Esophagus squamous epithelium (tissue), 5 donors: ENCODE data around the gene ANXA11. TPM values are rescaled to one million over a fixed set of nuclear protein-coding genes. Genes with fewer than 3 reads are reported as not detected.
"Not testable (repeated sequence)": the region's sequence is repeated elsewhere in the genome, so short reads cannot be mapped to it uniquely, and the experiment has no call there.

Experiments used
- DNase-seq: peaks from one replicate; lab custom pipeline; 2025; lab: John Stamatoyannopoulos, UW
- H3K27ac ChIP-seq, 4 donors: fragments of 200-600 bp; sonication (generic); one replicate each; pipeline ENCODE4 v1.5.1; 2016 to 2019; ENCODE audit warnings: mild to moderate bottlenecking in 1 of 4
- H3K27me3 ChIP-seq, 4 donors: fragments of 200-600 bp; sonication (generic); 1 replicate in 3 of 4; 2 replicates in 1 of 4; pipeline versions ENCODE4 v1.5.1 to v1.6.0; 2017 to 2021; ENCODE audit warnings: antibody characterized with exemption in 1 of 4
- H3K36me3 ChIP-seq, 3 donors: fragments of 200-600 bp; sonication (generic); one replicate each; pipeline ENCODE4 v1.5.1; 2016 to 2019
- H3K4me1 ChIP-seq, 3 donors: fragments of 200-600 bp; sonication (generic); one replicate each; pipeline ENCODE4 v1.5.1; 2017 to 2019
- H3K4me3 ChIP-seq, 4 donors: fragments of 200-600 bp; sonication (generic); 1 replicate in 3 of 4; 2 replicates in 1 of 4; pipeline ENCODE4 v1.5.1; 2016 to 2019; ENCODE audit warnings: mild to moderate bottlenecking in 2 of 4, moderate library complexity in 1 of 4
- H3K9me3 ChIP-seq, 3 donors: fragments of 200-600 bp; sonication (generic); one replicate each; pipeline ENCODE4 v1.5.1; 2016 to 2019
- WGBS, 2 donors: methylation state at CpG; one replicate each; pipeline ENCODE4 v1.1.5; 2018; 5-methylcytosine and 5-hydroxymethylcytosine counted together
- intact Hi-C: fragments of 100-400 bp; cut with DNase I; formaldehyde crosslinking; loops from one replicate; pipeline ENCODE4 v1.15.0; 2022
- total RNA-seq, 4 donors: library from RNA; depleted of rRNA; stranded (reverse); fragments of >200 nt; gene quantifications; one replicate each; pipeline ENCODE4 v1.1.0, GENCODE V29; 2016
- donor health status: DM: yes; HTN: yes; CAD: no.

ANXA11 gene
- total RNA-seq, 4 donors from 2014 or later = 131 to 243 (median 163) TPM

DNA sequence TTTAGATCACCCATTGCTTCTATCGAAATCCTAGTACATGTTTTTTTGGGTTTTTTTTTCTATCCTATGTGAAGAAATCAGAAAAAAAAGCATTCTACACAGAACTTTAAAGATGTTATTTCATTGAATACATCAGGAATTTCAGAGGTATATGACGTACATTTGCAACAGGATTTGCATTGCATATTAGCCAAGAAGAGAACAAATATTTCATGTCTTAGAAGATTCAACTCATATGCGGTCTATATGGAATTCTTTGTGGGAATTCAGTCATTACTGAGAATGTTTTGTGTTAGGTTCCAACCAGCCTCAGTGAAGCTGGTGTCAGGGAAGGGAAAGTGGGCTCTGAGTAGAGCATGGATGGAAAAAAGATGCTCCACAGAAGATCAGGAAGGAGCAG is 39.0 kb upstream of the ANXA11 start:
- intact Hi-C loops, H3K27me3 ChIP-seq, DNase-seq, H3K36me3 ChIP-seq, H3K4me3 ChIP-seq, H3K4me1 ChIP-seq, H3K27ac ChIP-seq, H3K9me3 ChIP-seq: not testable (repeated sequence)
- WGBS, 2 donors = 70 to 88% methylated on average over 3 of the region's 3 CpGs

DNA sequence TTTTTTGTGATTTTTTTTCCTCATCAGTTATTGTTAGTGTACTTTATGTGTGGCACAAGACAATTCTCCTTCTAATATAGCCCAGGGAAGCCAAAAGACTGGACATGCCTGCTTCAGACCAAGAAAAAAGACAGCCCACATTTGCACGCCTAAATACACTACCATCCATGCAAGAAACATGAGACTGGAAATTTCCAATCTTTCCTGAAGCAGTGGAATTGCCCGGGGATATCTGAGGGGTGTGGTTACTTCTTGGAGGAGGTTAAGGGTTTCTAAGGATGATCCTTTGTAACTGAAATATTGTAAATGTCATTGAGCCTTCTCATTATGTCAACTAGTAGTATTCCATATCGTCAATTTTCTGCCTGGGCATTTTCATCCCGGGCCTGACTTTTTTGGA is 37.0 kb upstream of the ANXA11 start:
- H3K27me3 ChIP-seq, H3K4me3 ChIP-seq, DNase-seq, H3K27ac ChIP-seq, H3K9me3 ChIP-seq, H3K36me3 ChIP-seq, H3K4me1 ChIP-seq, intact Hi-C loops: not testable (repeated sequence)
- WGBS, 2 donors = 40% methylated on average over 1 of the region's 4 CpGs; no CpG with 5 or more reads in 1 of the 2 donors

- H3K36me3 ChIP-seq, H3K27ac ChIP-seq, intact Hi-C loops, H3K4me3 ChIP-seq, DNase-seq, H3K27me3 ChIP-seq, H3K9me3 ChIP-seq, H3K4me1 ChIP-seq: not testable (repeated sequence)
- WGBS, 2 donors = no CpG with 5 or more reads among the region's 5 CpGs
These were observed 31.1 kb upstream of the ANXA11 start for GRCh38 chr10:80236457-80236856.

GRCh38 chr10:80234331-80235235 is 29.2 kb upstream of the ANXA11 start:
- H3K4me1 ChIP-seq, DNase-seq, intact Hi-C loops, H3K27ac ChIP-seq, H3K27me3 ChIP-seq, H3K9me3 ChIP-seq, H3K36me3 ChIP-seq, H3K4me3 ChIP-seq: not testable (repeated sequence)
- 55 to 65% methylated on average over 8 to 9 of the region's 11 CpGs for WGBS, 2 donors

DNA sequence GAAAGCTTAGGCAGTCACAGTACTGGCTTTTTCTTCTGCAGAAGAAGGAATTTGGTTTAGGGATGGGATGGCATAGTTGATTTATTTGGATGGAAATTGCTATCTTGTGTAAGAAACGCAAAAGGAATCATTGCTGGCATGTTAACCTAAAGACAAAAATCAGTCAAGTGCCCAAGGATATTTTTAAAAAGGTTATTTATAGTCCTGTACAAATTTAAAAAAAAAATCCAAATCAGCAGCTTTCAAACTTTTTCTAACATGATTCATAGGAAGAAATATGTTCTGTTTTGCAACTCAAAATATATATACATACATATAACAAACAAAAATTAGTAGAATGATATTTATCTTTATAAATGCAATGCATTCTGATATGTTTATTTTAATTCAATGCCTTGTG is 28.5 kb upstream of the ANXA11 start:
- H3K4me1 ChIP-seq, H3K4me3 ChIP-seq, H3K9me3 ChIP-seq, intact Hi-C loops, H3K27ac ChIP-seq, H3K36me3 ChIP-seq, DNase-seq, H3K27me3 ChIP-seq: not testable (repeated sequence)
- 61 to 73% methylated on average over 1 of the region's 1 CpG for WGBS, 2 donors

DNA sequence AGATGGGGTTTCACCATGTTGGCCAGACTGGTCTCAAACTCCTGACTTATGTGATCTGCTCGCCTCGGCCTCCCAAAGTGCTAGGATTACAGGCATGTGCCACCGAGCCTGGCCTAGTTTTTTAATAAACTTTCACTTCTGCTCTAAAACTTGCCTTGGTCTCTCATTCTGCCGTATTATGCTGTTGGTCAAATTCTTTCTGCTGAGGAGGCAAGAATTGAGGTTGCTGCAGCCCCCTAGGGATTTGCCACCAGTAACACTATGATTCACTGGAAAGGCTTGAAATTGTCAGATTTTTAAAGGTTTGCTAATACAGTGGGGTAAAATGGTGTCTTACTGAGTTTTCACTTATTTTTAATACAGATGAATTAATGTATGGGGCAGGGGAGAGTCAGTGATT is 21.4 kb upstream of the ANXA11 start:
- H3K4me1 ChIP-seq, H3K27me3 ChIP-seq, H3K4me3 ChIP-seq, H3K36me3 ChIP-seq, DNase-seq, H3K27ac ChIP-seq, intact Hi-C loops, H3K9me3 ChIP-seq: not testable (repeated sequence)
- WGBS, 2 donors = 67 to 79% methylated on average over 4 of the region's 4 CpGs

DNA sequence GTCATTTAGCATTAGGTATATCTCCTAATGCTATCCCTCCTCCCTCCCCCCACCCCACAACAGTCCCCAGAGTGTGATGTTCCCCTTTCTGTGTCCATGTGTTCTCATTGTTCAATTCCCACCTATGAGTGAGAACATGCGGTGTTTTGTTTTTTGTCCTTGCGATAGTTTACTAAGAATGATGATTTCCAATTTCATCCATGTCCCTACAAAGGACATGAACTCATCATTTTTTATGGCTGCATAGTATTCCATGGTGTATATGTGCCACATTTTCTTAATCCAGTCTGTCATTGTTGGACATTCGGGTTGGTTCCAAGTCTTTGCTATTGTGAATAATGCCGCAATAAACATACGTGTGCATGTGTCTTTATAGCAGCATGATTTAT is 17.7 kb upstream of the ANXA11 start:
- H3K4me1 ChIP-seq, H3K9me3 ChIP-seq, H3K36me3 ChIP-seq, H3K4me3 ChIP-seq, H3K27me3 ChIP-seq, DNase-seq, H3K27ac ChIP-seq: not testable (repeated sequence)
- intact Hi-C loops = loop anchor here (5.0 kb wide), 1 partner anchor 81 kb away; no protein-coding TSS in a partner anchor
- 80% methylated on average over 1 of the region's 5 CpGs; no CpG with 5 or more reads in 1 of the 2 donors for WGBS, 2 donors

DNA sequence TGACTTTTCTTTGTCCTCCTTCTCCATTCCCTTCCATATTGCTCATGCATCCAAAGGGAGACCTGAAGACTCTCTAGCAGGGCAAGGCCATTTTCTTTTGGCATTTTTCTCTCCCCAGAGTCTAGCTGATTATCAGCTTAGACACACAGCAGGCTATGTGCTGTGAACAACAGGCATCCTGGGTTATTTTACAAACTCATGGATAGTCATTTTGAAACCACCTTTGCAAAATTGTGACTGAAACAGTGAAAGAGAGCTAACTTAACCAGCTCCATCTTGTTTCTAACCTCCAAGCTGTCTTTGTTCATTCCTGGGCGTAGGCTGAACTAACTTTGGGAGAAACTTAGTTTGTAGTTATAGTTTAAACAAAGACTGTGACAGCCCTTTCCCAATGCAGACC is 13.5 kb upstream of the ANXA11 start:
- H3K36me3 ChIP-seq, H3K27me3 ChIP-seq, H3K27ac ChIP-seq, H3K4me3 ChIP-seq, H3K9me3 ChIP-seq, H3K4me1 ChIP-seq, DNase-seq: not testable (repeated sequence)
- WGBS, 2 donors = 90% methylated on average over 1 of the region's 1 CpG; no CpG with 5 or more reads in 1 of the 2 donors
- intact Hi-C loops = loop anchor here (5.0 kb wide), 1 partner anchor 67 kb away; no protein-coding TSS in a partner anchor

DNA sequence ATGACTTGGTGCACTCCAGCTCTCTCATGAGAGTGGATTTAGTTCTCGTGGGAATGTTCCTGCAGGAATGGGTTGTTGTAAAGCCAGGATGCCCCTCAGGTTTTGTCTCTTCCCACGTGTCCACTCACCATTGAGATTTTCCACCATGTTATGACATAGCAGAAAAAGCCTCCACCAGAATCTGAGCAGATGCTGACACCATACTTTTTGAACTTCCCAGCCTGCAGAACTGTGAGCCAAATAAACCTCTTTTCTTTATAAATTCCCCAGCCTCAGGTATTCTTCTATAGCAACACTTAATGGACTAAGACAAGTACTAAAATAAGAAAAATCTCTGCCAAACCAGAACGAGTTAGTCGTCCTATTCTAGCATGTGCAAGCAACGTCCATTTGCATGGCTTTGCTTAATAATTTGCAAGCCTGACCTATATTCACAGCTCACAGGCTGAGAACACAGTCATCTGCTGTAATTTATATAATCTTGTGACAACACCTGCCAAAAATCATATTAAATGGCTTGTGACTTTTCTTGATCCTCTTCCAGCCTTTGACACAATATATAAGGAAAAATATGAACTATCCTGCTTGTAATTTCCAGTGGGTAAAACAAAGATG is 9.1 kb upstream of the ANXA11 start:
- DNase-seq, H3K4me1 ChIP-seq, H3K4me3 ChIP-seq, H3K27ac ChIP-seq, intact Hi-C loops, H3K9me3 ChIP-seq, H3K27me3 ChIP-seq, H3K36me3 ChIP-seq: not testable (repeated sequence)
- 67 to 72% methylated on average over 5 of the region's 5 CpGs for WGBS, 2 donors

DNA sequence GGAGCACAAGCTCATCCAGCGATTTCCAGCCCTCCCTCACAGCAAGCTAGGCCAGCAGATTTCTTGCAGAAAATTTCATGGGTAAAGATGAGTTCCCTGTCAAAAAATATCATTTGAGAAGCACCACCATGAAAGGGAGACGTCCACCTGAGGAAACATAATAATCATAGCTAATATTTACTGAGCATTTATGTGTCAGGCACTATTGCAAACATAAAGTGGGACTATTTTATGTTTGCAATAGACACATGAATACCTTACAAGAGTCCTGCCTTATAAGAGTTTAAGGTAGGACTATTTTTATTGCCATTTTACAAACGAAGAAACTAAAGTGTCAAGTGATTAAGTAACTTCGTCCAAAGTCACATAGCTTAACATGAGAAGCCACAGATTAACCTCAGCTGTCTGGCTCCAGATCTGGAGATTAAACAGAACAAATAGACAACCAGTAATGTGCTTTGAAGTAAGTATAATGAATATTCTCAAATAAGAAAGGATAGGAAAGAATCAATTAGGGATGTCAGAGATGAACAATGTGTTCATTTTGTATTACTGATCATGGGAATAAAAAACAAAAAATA is 7.3 kb upstream of the ANXA11 start:
- WGBS, 2 donors = 65 to 73% methylated on average over 4 of the region's 4 CpGs
- H3K9me3 ChIP-seq, H3K4me3 ChIP-seq, H3K27ac ChIP-seq, intact Hi-C loops, H3K27me3 ChIP-seq, DNase-seq, H3K36me3 ChIP-seq: not testable (repeated sequence)
- H3K4me1 ChIP-seq = peaks cover 0 to 14% (median 5%) of the 10 kb centered on the region in 3 donors
